Adrenal gland (tissue), 5 donors: ENCODE results near the gene FBRS.
A peak's percentile ranks its signal among the peaks of the same experiment; 100 is the strongest.

Experiments
- POLR2A ChIP-seq, 2 donors: fragments of 450-650 bp; IDR thresholded peaks; one replicate each; pipeline ENCODE4 v1.6.1; 2017; ENCODE audit warnings: antibody characterized with exemption in 2 of 2, mild to moderate bottlenecking in 2 of 2, moderate library complexity in 1 of 2
- TF ChIP-seq, protein P1 (sequence below), 6 experiments: fragments of 450-650 bp in 4 of 6; fragments of 200-600 bp in 2 of 6; sonication (generic) in 1 of 6; IDR thresholded peaks; 1 replicate in 5 of 6; 2 replicates in 1 of 6; pipeline versions ENCODE4 v1.5.1 to v1.8.0; 2016 to 2021; ENCODE audit warnings: antibody characterized with exemption in 6 of 6, mild to moderate bottlenecking in 2 of 6, moderate library complexity in 1 of 6
- donor health status: DM: no; HTN: no; CAD: no.

DNA sequence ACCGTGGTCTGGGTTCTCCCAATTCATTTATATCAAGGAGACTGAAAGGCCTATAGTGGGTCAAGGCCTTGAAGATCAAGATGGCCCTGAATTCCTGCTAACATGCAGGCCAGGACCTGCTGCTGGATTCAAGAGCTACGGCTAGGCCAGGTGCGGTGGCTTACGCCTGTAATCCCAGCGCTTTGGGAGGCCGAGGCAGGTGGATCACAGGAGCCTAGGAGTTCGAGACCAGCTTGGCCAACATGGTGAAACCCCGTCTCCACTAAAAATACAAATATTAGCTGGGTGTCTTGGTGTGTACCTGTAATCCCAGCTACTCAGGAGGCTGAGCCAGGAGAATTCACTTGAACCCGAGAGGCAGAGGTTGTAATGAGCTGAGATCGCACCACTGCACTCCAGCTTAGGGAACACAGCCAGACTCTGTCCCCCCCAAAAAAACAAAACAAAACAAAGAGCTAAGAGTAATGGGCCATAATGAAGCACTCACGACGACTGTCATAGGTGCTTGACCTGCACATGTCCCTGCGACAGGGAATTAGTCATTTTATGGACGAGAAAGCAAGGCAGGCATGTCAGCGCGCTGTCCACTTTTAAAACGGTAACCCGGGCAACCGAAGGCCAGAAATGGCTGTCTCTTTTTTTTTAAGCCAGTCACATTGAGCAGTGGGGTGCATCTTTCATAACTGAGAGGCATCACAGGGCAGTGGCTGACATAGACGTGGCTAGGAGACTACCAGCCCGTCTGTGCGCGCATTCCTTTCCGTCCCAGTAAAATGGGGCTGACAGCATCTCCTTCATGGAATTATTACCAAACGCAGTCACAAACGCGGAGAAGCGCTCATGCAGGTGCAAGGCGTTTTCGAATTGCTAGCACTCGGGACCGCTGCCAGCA is 1.0 kb upstream of the FBRS start:
- TF ChIP-seq, protein P1, sequence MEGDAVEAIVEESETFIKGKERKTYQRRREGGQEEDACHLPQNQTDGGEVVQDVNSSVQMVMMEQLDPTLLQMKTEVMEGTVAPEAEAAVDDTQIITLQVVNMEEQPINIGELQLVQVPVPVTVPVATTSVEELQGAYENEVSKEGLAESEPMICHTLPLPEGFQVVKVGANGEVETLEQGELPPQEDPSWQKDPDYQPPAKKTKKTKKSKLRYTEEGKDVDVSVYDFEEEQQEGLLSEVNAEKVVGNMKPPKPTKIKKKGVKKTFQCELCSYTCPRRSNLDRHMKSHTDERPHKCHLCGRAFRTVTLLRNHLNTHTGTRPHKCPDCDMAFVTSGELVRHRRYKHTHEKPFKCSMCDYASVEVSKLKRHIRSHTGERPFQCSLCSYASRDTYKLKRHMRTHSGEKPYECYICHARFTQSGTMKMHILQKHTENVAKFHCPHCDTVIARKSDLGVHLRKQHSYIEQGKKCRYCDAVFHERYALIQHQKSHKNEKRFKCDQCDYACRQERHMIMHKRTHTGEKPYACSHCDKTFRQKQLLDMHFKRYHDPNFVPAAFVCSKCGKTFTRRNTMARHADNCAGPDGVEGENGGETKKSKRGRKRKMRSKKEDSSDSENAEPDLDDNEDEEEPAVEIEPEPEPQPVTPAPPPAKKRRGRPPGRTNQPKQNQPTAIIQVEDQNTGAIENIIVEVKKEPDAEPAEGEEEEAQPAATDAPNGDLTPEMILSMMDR (IDR thresholded peaks at IDR 0.05) = no peak
- TF ChIP-seq POLR2A (IDR thresholded peaks at IDR 0.05) = peak in 1 of 2 donors; percentile 49
